Measurements from ENCODE around the gene TBX1. TPM values are rescaled to one million over a fixed set of nuclear protein-coding genes. Genes with fewer than 3 reads are reported as not detected.
A peak's percentile ranks its signal among the peaks of the same experiment; 100 is the strongest.

Gene TBX1
- total and polyA plus RNA-seq, 2 of the 8 experiments (the other 6 are each of a cell fraction or from before 2014, with no cell fraction given) = 0.28 TPM; not detected in 1

- Histone ChIP-seq H2BK15ac (ENCODE audit: low read length) (no peak overlapping the region), H3K4me1 (replicated peaks in 1 of 4; ENCODE audit: control insufficient read depth in 3 of 4, insufficient read depth in 4 of 4, low read length in 3 of 4) (no peaks in the 10 kb centered on the region; a peak in 1 of 7 replicates), H3K4me3 (ENCODE audit: extremely low read depth in 1 of 4, insufficient read depth in 2 of 4, low read depth in 3 of 4, low read length in 4 of 4) (no peak overlapping the region), H2BK12ac (ENCODE audit: low read depth, low read length) (no peak overlapping the region), H3K4ac (replicated peaks; ENCODE audit: insufficient read length, low read depth, low read length) (no peak overlapping the region), H3K14ac (ENCODE audit: insufficient read length) (no peak overlapping the region), H2BK120ac (replicated peaks; ENCODE audit: low read depth, low read length) (no peak overlapping the region), H3K56ac (replicated peaks; ENCODE audit: insufficient read length, low read depth, low read length) (no peak overlapping the region), H3K36me3 (ENCODE audit: control insufficient read depth in 2 of 4, insufficient read depth in 4 of 4, low read length in 3 of 4) (no peaks in the 10 kb centered on the region), H2BK5ac (ENCODE audit: low read depth, low read length) (no peak overlapping the region), H2AK5ac (ENCODE audit: low read depth, low read length) (peak overlapping the region; percentile 40; the same call in 1 of the 2 replicates), H3K23ac (ENCODE audit: insufficient read length) (no peak overlapping the region), H2BK20ac (ENCODE audit: low read length) (no peak overlapping the region), H4K8ac (ENCODE audit: extremely low read depth, insufficient read depth, low read length) (peak overlapping the region; percentile 74), H4K91ac (replicated peaks; ENCODE audit: insufficient read length, low read length) (no peak overlapping the region), H4K5ac (ENCODE audit: insufficient read length, low read depth, low read length) (no peak overlapping the region), H3K27me3 (replicated peaks in 1 of 4; ENCODE audit: control insufficient read depth in 3 of 4, extremely low read depth in 1 of 4, insufficient read depth in 3 of 4, low read length in 3 of 4) (no peaks in the 10 kb centered on the region), H3K27ac (ENCODE audit: low read depth, low read length) (no peak overlapping the region), H3K23me2 (ENCODE audit: low read depth, low read length) (no peaks in the 10 kb centered on the region), H3K4me2 (ENCODE audit: insufficient read depth in 1 of 2, low read depth in 2 of 2, low read length in 2 of 2) (no peak overlapping the region), H3K79me2 (ENCODE audit: control insufficient read depth in 1 of 2, insufficient read depth in 2 of 2, low read length in 2 of 2) (no peaks in the 10 kb centered on the region), H3K9ac (replicated peaks in 1 of 4; ENCODE audit: extremely low read depth in 1 of 4, low read depth in 3 of 4, low read length in 3 of 4) (no peak overlapping the region), H3K9me3 (ENCODE audit: insufficient read depth in 2 of 2, low read depth in 1 of 2, low read length in 1 of 2) (no peaks in the 10 kb centered on the region), H4K20me1 (replicated peaks in 1 of 2; ENCODE audit: control insufficient read depth in 1 of 2, insufficient read depth in 2 of 2, low read length in 2 of 2) (peaks cover 0 to 3% of the 10 kb centered on the region in 2 experiments), H2AFZ (ENCODE audit: low read length) (no peak overlapping the region), H3K79me1 (ENCODE audit: low read depth, low read length) (0 out of 2 replicates have a peak, but pooled peaks cover 2% of the 10 kb centered on the region), H3K18ac (ENCODE audit: extremely low read depth, low read length) (no peak overlapping the region)
- FAIRE-seq (no peak), DNase-seq (ENCODE audit: low read depth in 1 of 2, low spot score in 2 of 2) (no peak)
- CTCF ChIA-PET (ENCODE audit: partially characterized antibody) = interaction anchor here (0.6 to 5.1 kb wide), 6 partner anchors 11 to 116 kb away, joined by 3 to 31 read pairs (median 4); no protein-coding TSS in a partner anchor
- POLR2A ChIA-PET (ENCODE audit: partially characterized antibody) = no interaction called here
- WGBS, 2 experiments (ENCODE audit: extremely low coverage in 1 of 2, insufficient coverage in 1 of 2, insufficient read length in 1 of 2, insufficient replicate concordance in 2 of 2, low coverage in 1 of 2, low lambda C conversion rate in 2 of 2, missing lambda C conversion rate in 1 of 2) = 79% methylated on average over 22 of the region's 24 CpGs; no CpG with 5 or more reads in 1 of the 2 experiments
- no peak for TF ChIP-seq SIX5 (IDR thresholded peaks at IDR 0.05; ENCODE audit: low read depth, low read length)
- TF ChIP-seq ASH2L (IDR thresholded peaks at IDR 0.05; ENCODE audit: low read length) = no peak
- no peak for TF ChIP-seq KDM1A (IDR thresholded peaks at IDR 0.05; ENCODE audit: borderline replicate concordance, low read length)
Observed at GRCh38 chr22:19797086-19798002, 36.8 kb downstream of the TBX1 start.
